Body of pancreas (tissue), 4 donors: ENCODE measurements around the gene SLC25A21.

Source experiments
- POLR2A ChIP-seq, 3 donors: fragments of 450-650 bp; IDR thresholded peaks; one replicate each; pipeline ENCODE4 v1.6.1; 2016; ENCODE audit warnings: antibody characterized with exemption in 3 of 3, mild to moderate bottlenecking in 2 of 3
- TF ChIP-seq, protein P1 (sequence below), 7 experiments: fragments of 450-650 bp in 4 of 7; fragments of 200-600 bp in 3 of 7; sonication (generic) in 3 of 7; IDR thresholded peaks; one replicate each; pipeline ENCODE4 v1.5.1; 2016 to 2019; ENCODE audit warnings: antibody characterized with exemption in 7 of 7

DNA sequence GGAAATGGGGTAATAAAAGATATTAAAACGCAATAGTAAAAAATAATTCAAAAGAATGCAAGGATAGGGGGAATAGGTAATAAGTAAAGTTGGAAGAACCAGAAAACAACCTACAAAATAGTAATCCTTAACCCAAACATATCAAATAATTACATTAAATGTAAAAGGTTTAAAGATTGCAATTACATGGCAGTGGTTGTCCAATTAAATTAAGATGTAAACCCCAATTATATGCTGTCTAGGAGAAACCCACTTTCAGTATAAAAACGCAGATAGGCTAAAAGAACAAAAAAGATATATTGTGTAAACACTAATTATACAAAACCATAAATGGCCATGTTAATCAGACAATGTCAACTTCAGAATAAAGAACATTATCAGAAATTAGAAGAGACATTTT, 247.3 kb downstream of the SLC25A21 start:
- TF ChIP-seq, protein P1, sequence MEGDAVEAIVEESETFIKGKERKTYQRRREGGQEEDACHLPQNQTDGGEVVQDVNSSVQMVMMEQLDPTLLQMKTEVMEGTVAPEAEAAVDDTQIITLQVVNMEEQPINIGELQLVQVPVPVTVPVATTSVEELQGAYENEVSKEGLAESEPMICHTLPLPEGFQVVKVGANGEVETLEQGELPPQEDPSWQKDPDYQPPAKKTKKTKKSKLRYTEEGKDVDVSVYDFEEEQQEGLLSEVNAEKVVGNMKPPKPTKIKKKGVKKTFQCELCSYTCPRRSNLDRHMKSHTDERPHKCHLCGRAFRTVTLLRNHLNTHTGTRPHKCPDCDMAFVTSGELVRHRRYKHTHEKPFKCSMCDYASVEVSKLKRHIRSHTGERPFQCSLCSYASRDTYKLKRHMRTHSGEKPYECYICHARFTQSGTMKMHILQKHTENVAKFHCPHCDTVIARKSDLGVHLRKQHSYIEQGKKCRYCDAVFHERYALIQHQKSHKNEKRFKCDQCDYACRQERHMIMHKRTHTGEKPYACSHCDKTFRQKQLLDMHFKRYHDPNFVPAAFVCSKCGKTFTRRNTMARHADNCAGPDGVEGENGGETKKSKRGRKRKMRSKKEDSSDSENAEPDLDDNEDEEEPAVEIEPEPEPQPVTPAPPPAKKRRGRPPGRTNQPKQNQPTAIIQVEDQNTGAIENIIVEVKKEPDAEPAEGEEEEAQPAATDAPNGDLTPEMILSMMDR (IDR thresholded peaks at IDR 0.05): no peak
- TF ChIP-seq POLR2A (IDR thresholded peaks at IDR 0.05): no peak
